ENCODE data around the gene E2F7. TPM values are rescaled to one million over a fixed set of nuclear protein-coding genes. Genes with fewer than 3 reads are reported as not detected.

Gene E2F7
- total RNA-seq, 1 donor from 2014 or later: 2.6 TPM

GRCh38 chr12:77047341-77048109 lies 17.8 kb downstream of the E2F7 start:
- no peak overlapping the region for H3K27ac Mint-ChIP-seq (ENCODE audit: unreplicated experiment)
- H3K27me3 Mint-ChIP-seq (ENCODE audit: unreplicated experiment): no peaks in the 10 kb centered on the region
- DNase-seq (ENCODE audit: extremely low spot score, unreplicated experiment): no peak
- no peaks in the 10 kb centered on the region for H3K9me3 Mint-ChIP-seq (ENCODE audit: unreplicated experiment)
- peaks cover 2% of the 10 kb centered on the region for H3K36me3 Mint-ChIP-seq (ENCODE audit: unreplicated experiment)
- H3K4me3 Mint-ChIP-seq (ENCODE audit: unreplicated experiment): no peak overlapping the region
- peak; percentile 27 for TF ChIP-seq CTCF (IDR thresholded peaks at IDR 0.05)
- no peaks in the 10 kb centered on the region for H3K4me1 Mint-ChIP-seq (ENCODE audit: unreplicated experiment)

- no peaks in the 10 kb centered on the region for H3K9me3 Mint-ChIP-seq (ENCODE audit: unreplicated experiment)
- H3K27me3 Mint-ChIP-seq (ENCODE audit: unreplicated experiment): no peaks in the 10 kb centered on the region
- DNase-seq (ENCODE audit: extremely low spot score, unreplicated experiment): no peak
- no peak for TF ChIP-seq CTCF (IDR thresholded peaks at IDR 0.05)
- H3K4me1 Mint-ChIP-seq (ENCODE audit: unreplicated experiment): no peaks in the 10 kb centered on the region
- H3K27ac Mint-ChIP-seq (ENCODE audit: unreplicated experiment): no peak overlapping the region
- peaks cover 2% of the 10 kb centered on the region for H3K36me3 Mint-ChIP-seq (ENCODE audit: unreplicated experiment)
- no peak overlapping the region for H3K4me3 Mint-ChIP-seq (ENCODE audit: unreplicated experiment)
These were observed 18.9 kb downstream of the E2F7 start for GRCh38 chr12:77046468-77046867.

GRCh38 chr12:77045183-77045582 lies 20.2 kb downstream of the E2F7 start:
- H3K36me3 Mint-ChIP-seq (ENCODE audit: unreplicated experiment): peaks cover 2% of the 10 kb centered on the region

GRCh38 chr12:77044721-77045120 lies 20.6 kb downstream of the E2F7 start:
- DNase-seq (ENCODE audit: extremely low spot score, unreplicated experiment): no peak
- Mint-ChIP-seq H3K27ac (ENCODE audit: unreplicated experiment) (no peak overlapping the region), H3K27me3 (ENCODE audit: unreplicated experiment) (no peaks in the 10 kb centered on the region), H3K36me3 (ENCODE audit: unreplicated experiment) (peaks cover 2% of the 10 kb centered on the region), H3K9me3 (ENCODE audit: unreplicated experiment) (no peaks in the 10 kb centered on the region), H3K4me1 (ENCODE audit: unreplicated experiment) (peaks cover 2% of the 10 kb centered on the region), H3K4me3 (ENCODE audit: unreplicated experiment) (no peak overlapping the region)
- no peak for TF ChIP-seq CTCF (IDR thresholded peaks at IDR 0.05)

More at GRCh38 chr12:77045183-77045582, 20.2 kb downstream of the E2F7 start:
- no peak for TF ChIP-seq CTCF (IDR thresholded peaks at IDR 0.05)
- no peak for DNase-seq (ENCODE audit: extremely low spot score, unreplicated experiment)
- H3K4me3 Mint-ChIP-seq (ENCODE audit: unreplicated experiment): no peak overlapping the region
- H3K27me3 Mint-ChIP-seq (ENCODE audit: unreplicated experiment): no peaks in the 10 kb centered on the region
- H3K4me1 Mint-ChIP-seq (ENCODE audit: unreplicated experiment): no peaks in the 10 kb centered on the region
- H3K27ac Mint-ChIP-seq (ENCODE audit: unreplicated experiment): no peak overlapping the region
- H3K9me3 Mint-ChIP-seq (ENCODE audit: unreplicated experiment): no peaks in the 10 kb centered on the region

GRCh38 chr12:77042833-77043232 lies 22.5 kb downstream of the E2F7 start:
- peaks cover 15% of the 10 kb centered on the region for H3K36me3 Mint-ChIP-seq (ENCODE audit: unreplicated experiment)
- H3K27me3 Mint-ChIP-seq (ENCODE audit: unreplicated experiment): no peaks in the 10 kb centered on the region
- peaks cover 8% of the 10 kb centered on the region for H3K4me1 Mint-ChIP-seq (ENCODE audit: unreplicated experiment)
- no peak overlapping the region for H3K27ac Mint-ChIP-seq (ENCODE audit: unreplicated experiment)
- no peak overlapping the region for H3K4me3 Mint-ChIP-seq (ENCODE audit: unreplicated experiment)
- no peak for DNase-seq (ENCODE audit: extremely low spot score, unreplicated experiment)
- peaks cover 11% of the 10 kb centered on the region for H3K9me3 Mint-ChIP-seq (ENCODE audit: unreplicated experiment)
- no peak for TF ChIP-seq CTCF (IDR thresholded peaks at IDR 0.05)
